ENCODE results near the gene NDST1. TPM values are rescaled to one million over a fixed set of nuclear protein-coding genes. Genes with fewer than 3 reads are reported as not detected.

The NDST1 gene
- total RNA-seq, 1 donor from 2014 or later = 132 TPM

DNA sequence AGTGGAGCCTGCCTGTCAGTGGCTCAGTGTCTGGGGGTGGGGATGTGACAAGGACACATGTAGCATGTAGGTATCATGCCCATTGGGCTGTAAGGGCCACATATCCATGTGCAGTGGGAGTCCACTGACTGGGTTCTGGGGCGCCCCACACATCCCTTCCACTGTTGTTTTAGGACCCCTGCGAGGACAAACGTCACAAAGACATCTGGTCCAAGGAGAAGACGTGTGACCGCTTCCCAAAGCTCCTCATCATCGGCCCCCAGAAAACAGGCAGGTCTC lies 33.4 kb downstream of the NDST1 start:
- H3K27ac Mint-ChIP-seq = peak overlapping the region; percentile 89

DNA sequence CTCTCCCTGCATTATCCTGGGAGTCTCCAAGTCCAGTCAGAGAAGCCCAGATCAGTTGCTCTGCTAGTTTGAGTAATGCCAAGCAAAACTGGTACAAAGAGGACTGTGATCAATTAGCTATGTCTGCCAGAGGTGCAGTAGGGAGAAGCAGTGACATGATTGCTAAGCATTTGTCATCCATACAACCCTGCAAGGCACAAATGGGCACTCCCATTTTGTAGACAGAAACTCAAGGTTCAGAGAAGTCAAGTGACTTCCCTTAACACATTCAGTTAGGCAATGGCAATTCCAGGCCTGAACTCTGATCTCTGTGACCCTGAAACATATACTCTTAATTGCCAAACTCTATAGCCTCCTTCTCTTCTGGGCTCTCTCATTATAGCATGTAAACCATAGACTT lies 34.0 kb downstream of the NDST1 start:
- no peaks in the 10 kb centered on the region for H3K27me3 Mint-ChIP-seq (ENCODE audit: low read depth)
- TF ChIP-seq, protein P1, sequence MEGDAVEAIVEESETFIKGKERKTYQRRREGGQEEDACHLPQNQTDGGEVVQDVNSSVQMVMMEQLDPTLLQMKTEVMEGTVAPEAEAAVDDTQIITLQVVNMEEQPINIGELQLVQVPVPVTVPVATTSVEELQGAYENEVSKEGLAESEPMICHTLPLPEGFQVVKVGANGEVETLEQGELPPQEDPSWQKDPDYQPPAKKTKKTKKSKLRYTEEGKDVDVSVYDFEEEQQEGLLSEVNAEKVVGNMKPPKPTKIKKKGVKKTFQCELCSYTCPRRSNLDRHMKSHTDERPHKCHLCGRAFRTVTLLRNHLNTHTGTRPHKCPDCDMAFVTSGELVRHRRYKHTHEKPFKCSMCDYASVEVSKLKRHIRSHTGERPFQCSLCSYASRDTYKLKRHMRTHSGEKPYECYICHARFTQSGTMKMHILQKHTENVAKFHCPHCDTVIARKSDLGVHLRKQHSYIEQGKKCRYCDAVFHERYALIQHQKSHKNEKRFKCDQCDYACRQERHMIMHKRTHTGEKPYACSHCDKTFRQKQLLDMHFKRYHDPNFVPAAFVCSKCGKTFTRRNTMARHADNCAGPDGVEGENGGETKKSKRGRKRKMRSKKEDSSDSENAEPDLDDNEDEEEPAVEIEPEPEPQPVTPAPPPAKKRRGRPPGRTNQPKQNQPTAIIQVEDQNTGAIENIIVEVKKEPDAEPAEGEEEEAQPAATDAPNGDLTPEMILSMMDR (IDR thresholded peaks at IDR 0.05; ENCODE audit: unreplicated experiment) = no peak
- no peak overlapping the region for H3K4me3 Mint-ChIP-seq
- peak overlapping the region; percentile 47 for H3K27ac Mint-ChIP-seq
- no peak for DNase-seq (ENCODE audit: low spot score in 2 of 2, unreplicated experiment in 2 of 2)
- no peaks in the 10 kb centered on the region for H3K9me3 Mint-ChIP-seq
- peaks cover 47% of the 10 kb centered on the region for H3K36me3 Mint-ChIP-seq
- peaks cover 3% of the 10 kb centered on the region for H3K4me1 Mint-ChIP-seq

More for the DNA sequence above, 33.4 kb downstream of the NDST1 start:
- no peak for DNase-seq (ENCODE audit: low spot score in 2 of 2, unreplicated experiment in 2 of 2)
- no peak overlapping the region for H3K4me3 Mint-ChIP-seq
- TF ChIP-seq, protein P1 (IDR thresholded peaks at IDR 0.05; ENCODE audit: unreplicated experiment) = no peak
- peaks cover 44% of the 10 kb centered on the region for H3K36me3 Mint-ChIP-seq
- no peaks in the 10 kb centered on the region for H3K27me3 Mint-ChIP-seq (ENCODE audit: low read depth)
- H3K4me1 Mint-ChIP-seq = peaks cover 3% of the 10 kb centered on the region
- no peaks in the 10 kb centered on the region for H3K9me3 Mint-ChIP-seq

DNA sequence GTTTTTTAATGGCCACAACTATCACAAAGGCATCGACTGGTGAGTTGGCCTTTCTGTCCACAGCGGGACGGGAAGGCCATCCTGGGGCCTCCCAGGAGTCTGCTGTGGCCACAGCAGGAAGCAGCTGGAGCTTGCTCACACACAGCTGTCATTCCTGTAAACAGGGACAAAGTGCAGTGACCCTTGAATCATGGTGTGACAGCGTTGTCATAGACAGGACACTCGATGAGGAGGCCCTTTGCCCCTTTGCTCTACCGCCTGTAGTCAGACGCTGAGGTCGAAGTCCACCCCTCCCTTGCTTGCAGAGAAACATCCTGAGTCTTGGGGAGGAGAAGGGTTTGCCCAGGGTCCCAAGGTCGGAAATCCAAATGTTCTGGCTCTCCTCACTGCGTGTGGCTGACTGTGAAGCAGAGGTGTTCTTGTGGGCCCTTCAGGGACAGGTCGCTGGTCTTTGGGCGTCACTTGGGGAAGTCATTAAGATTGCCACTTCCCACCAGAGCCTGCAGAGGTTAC lies 35.1 kb downstream of the NDST1 start:
- TF ChIP-seq, protein P1 (IDR thresholded peaks at IDR 0.05; ENCODE audit: unreplicated experiment) = no peak
- Mint-ChIP-seq H3K4me3 (no peak overlapping the region), H3K9me3 (no peaks in the 10 kb centered on the region), H3K27me3 (ENCODE audit: low read depth) (no peaks in the 10 kb centered on the region), H3K27ac (no peak overlapping the region), H3K4me1 (peaks cover 3% of the 10 kb centered on the region), H3K36me3 (peaks cover 43% of the 10 kb centered on the region)
- DNase-seq (ENCODE audit: low spot score in 2 of 2, unreplicated experiment in 2 of 2) = no peak

DNA sequence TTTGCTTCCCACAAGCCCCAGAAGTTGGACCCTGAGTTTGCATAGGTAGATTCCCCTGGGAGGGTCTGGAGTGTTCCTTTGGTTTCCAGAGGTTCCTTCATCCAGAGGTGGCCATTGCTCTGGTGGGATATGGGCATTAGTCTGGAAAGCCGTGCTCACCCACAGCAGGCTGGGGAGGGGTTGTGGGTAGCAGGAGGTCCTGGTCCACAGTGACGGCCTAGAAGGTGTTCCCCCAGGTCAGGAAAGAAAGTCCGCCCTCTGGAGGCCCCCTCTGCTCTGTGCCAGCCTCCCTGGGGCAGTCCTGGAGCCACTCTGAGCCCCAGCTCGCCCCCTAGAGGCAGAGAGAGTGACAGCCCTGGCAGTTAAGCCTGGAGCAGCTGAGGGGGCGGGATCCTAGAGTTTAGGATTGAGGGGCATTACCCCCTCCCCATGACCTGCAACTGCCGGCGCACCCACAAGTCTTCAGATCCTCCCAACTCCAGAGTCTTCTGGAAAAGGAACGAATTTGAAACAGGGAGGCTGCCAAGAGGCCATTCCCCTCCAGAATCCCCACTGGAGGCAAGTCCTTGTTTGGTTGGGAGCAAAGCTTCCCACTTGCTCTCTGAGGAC lies 36.8 kb downstream of the NDST1 start:
- DNase-seq (ENCODE audit: low spot score in 2 of 2, unreplicated experiment in 2 of 2) = peak in 1 of 2 experiments; percentile 65
- no peak overlapping the region for H3K27ac Mint-ChIP-seq

DNA sequence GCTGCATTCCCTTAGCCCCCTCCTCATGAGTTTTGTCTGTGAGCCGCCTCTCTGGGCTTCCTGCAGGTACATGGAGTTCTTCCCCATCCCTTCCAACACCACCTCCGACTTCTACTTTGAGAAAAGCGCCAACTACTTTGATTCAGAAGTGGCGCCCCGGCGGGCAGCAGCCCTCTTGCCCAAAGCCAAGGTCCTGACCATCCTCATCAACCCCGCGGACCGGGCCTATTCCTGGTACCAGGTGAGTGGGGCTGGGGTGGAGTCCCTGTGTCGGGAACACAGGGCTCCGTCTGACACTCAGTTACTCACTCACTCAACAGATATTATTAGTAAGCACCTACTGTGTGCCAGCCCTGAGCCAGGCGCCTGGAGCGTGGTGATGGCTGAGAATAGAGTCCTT lies 37.3 kb downstream of the NDST1 start:
- peaks cover 41% of the 10 kb centered on the region for H3K36me3 Mint-ChIP-seq
- H3K4me1 Mint-ChIP-seq = peaks cover 3% of the 10 kb centered on the region
- no peaks in the 10 kb centered on the region for H3K9me3 Mint-ChIP-seq
- H3K4me3 Mint-ChIP-seq = no peak overlapping the region
- DNase-seq (ENCODE audit: low spot score in 2 of 2, unreplicated experiment in 2 of 2) = no peak
- TF ChIP-seq, protein P1 (IDR thresholded peaks at IDR 0.05; ENCODE audit: unreplicated experiment) = no peak
- H3K27ac Mint-ChIP-seq = no peak overlapping the region
- H3K27me3 Mint-ChIP-seq (ENCODE audit: low read depth) = no peaks in the 10 kb centered on the region

More for the DNA sequence above, 36.8 kb downstream of the NDST1 start:
- TF ChIP-seq, protein P1 (IDR thresholded peaks at IDR 0.05; ENCODE audit: unreplicated experiment) = peak; percentile 44
- Mint-ChIP-seq H3K36me3 (peaks cover 42% of the 10 kb centered on the region), H3K27me3 (ENCODE audit: low read depth) (no peaks in the 10 kb centered on the region), H3K4me1 (peaks cover 3% of the 10 kb centered on the region), H3K9me3 (no peaks in the 10 kb centered on the region), H3K4me3 (no peak overlapping the region)
